Measurements from ENCODE around the gene SLC38A9. TPM values are rescaled to one million over a fixed set of nuclear protein-coding genes. Genes with fewer than 3 reads are reported as not detected.

Gene SLC38A9
- total and polyA plus RNA-seq, 4 donors, result 11.4 to 31.0 (median 18.6) TPM

- Histone ChIP-seq H3K9me3 (ENCODE audit: control insufficient read depth in 4 of 4, low read length in 3 of 4) (no peaks in the 10 kb centered on the region), H3K4me3 (ENCODE audit: low read depth in 1 of 3, low read length in 3 of 3) (peak overlapping the region in 2 of 3 donors; percentile 31 to 49), H3K9ac (ENCODE audit: low read depth in 1 of 2, low read length in 2 of 2) (peak overlapping the region; percentile 57 to 91), H3K4me1 (ENCODE audit: control insufficient read depth in 4 of 4, insufficient read depth in 4 of 4, low read length in 3 of 4) (peaks cover 0 to 37% (median 24%) of the 10 kb centered on the region in 4 donors), H3K36me3 (ENCODE audit: control insufficient read depth in 4 of 4, insufficient read depth in 3 of 4, low read depth in 1 of 4, low read length in 3 of 4) (no peaks in the 10 kb centered on the region), H3K27ac (ENCODE audit: low read depth in 1 of 2, low read length in 2 of 2) (peak overlapping the region; percentile 88 to 98), H3K27me3 (ENCODE audit: control insufficient read depth in 4 of 4, insufficient read depth in 4 of 4, low read length in 3 of 4) (no peaks in the 10 kb centered on the region)
- 22% methylated on average over 2 of the region's 2 CpGs for WGBS
- DNase-seq (ENCODE audit: low spot score), result no peak
- no peak for TF ChIP-seq ATF3 (IDR thresholded peaks at IDR 0.05)
- TF ChIP-seq ZBTB33 (IDR thresholded peaks at IDR 0.05), result peak; percentile 13
- peak; percentile 39 to 70 for TF ChIP-seq JUND (IDR thresholded peaks at IDR 0.05)
- TF ChIP-seq FOXA2 (IDR thresholded peaks at IDR 0.05), result peak; percentile 53
- TF ChIP-seq SP1 (IDR thresholded peaks at IDR 0.05), result peak; percentile 97
- no peak for TF ChIP-seq NR2F2 (IDR thresholded peaks at IDR 0.05)
- TF ChIP-seq YY1 (IDR thresholded peaks at IDR 0.05), result peak; percentile 91
- peak; percentile 7 for TF ChIP-seq FOXA1 (IDR thresholded peaks at IDR 0.05)
- no peak for TF ChIP-seq TAF1 (conservative IDR thresholded peaks at IDR 0.05)
- peak in 1 of 2 donors; percentile 22 for TF ChIP-seq EGR1 (IDR thresholded peaks at IDR 0.05; ENCODE audit: low read depth in 2 of 2)
- TF ChIP-seq GABPA (IDR thresholded peaks at IDR 0.05 in 1 of 2, conservative IDR thresholded peaks at IDR 0.05 in 1 of 2), result no peak
- TF ChIP-seq CTCF (IDR thresholded peaks at IDR 0.05; ENCODE audit: low read depth, low read length, missing input control), result peak; percentile 70
- TF ChIP-seq HNF4A (conservative IDR thresholded peaks at IDR 0.05), result peak; percentile 95 to 96
- TF ChIP-seq MAX (IDR thresholded peaks at IDR 0.05), result peak; percentile 44
- peak; percentile 82 to 86 for TF ChIP-seq RAD21 (IDR thresholded peaks at IDR 0.05)
- peak; percentile 64 to 75 for TF ChIP-seq RXRA (IDR thresholded peaks at IDR 0.05)
- TF ChIP-seq REST (IDR thresholded peaks at IDR 0.05), result peak; percentile 84
- TF ChIP-seq HNF4G (IDR thresholded peaks at IDR 0.05), result peak; percentile 91
Observed at GRCh38 chr5:55691265-55692105, 20.6 kb downstream of the SLC38A9 start.

Measured in liver (tissue), 9 donors.